H1 (cell line): ENCODE results near the gene SSUH2. TPM values are rescaled to one million over a fixed set of nuclear protein-coding genes. Genes with fewer than 3 reads are reported as not detected.

ENCODE experiments used
- CTCF ChIA-PET: fragments of 300-600 bp; sonication (Branson Sonifier 250); formaldehyde crosslinking; loops from one replicate; lab custom pipeline; 2021; ENCODE audit not compliant: partially characterized antibody; lab: Charles Lee
- POLR2A ChIA-PET: fragments of 300-600 bp; sonication (Branson Sonifier 250); formaldehyde crosslinking; loops from one replicate; lab custom pipeline; 2021; ENCODE audit warnings: inconsistent platforms; ENCODE audit not compliant: partially characterized antibody; lab: Charles Lee
- DNase-seq, 2 experiments: peaks; one replicate each; pipeline versions ENCODE4 v3.0.0 to v3.0.0-alpha.2; 2010 to 2022; ENCODE audit warnings: low spot score in 2 of 2, low read depth in 1 of 2, mixed read lengths in 1 of 2
- FAIRE-seq: peaks from 2 replicates; lab custom pipeline; 2011; peaks lifted over from hg19 to GRCh38; lab: Jason Lieb, UNC
- H2AFZ ChIP-seq: 2 replicates; pipeline ENCODE4 v1.8.1; 2012; ENCODE audit warnings: low read length, inconsistent platforms
- H2AK5ac ChIP-seq: 2 replicates; pipeline ENCODE4 v1.6.1; 2013; ENCODE audit warnings: low read depth, low read length
- H2BK120ac ChIP-seq: replicated peaks from 2 replicates; pipeline ENCODE3; 2013; ENCODE audit warnings: low read depth, low read length, inconsistent platforms
- H2BK12ac ChIP-seq: 2 replicates; pipeline ENCODE4 v1.6.1; 2013; ENCODE audit warnings: low read depth, low read length
- H2BK15ac ChIP-seq: 2 replicates; pipeline ENCODE4 v1.6.1; 2013; ENCODE audit warnings: low read length
- H2BK20ac ChIP-seq: 2 replicates; pipeline ENCODE4 v1.6.1; 2013; ENCODE audit warnings: low read length
- H2BK5ac ChIP-seq: 2 replicates; pipeline ENCODE4 v1.6.1; 2013; ENCODE audit warnings: low read depth, low read length
- H3K14ac ChIP-seq: 2 replicates; pipeline ENCODE4 v1.6.1; 2013; ENCODE audit warnings: inconsistent platforms; ENCODE audit not compliant: insufficient read length
- H3K18ac ChIP-seq: 2 replicates; pipeline ENCODE4 v1.6.1; 2013; ENCODE audit warnings: low read length; ENCODE audit errors: extremely low read depth
- H3K23ac ChIP-seq: 2 replicates; pipeline ENCODE4 v1.6.1; 2013; ENCODE audit warnings: inconsistent platforms; ENCODE audit not compliant: insufficient read length
- H3K23me2 ChIP-seq: 2 replicates; pipeline ENCODE4 v1.6.1; 2013; ENCODE audit warnings: low read depth, low read length
- H3K27ac ChIP-seq: 2 replicates; pipeline ENCODE4 v1.6.1; 2011; ENCODE audit warnings: low read depth, low read length, inconsistent platforms
- H3K27me3 ChIP-seq, 4 experiments: replicated peaks in 1 of 4; 1 replicate in 1 of 4; 2 replicates in 3 of 4; pipeline versions ENCODE4 v1.6.1 to v1.8.1; 2011 to 2013; ENCODE audit warnings: low read length in 3 of 4, mild to moderate bottlenecking in 3 of 4, inconsistent platforms in 2 of 4, mixed read lengths in 2 of 4, moderate library complexity in 1 of 4; ENCODE audit not compliant: control insufficient read depth in 3 of 4, insufficient read depth in 3 of 4; ENCODE audit errors: extremely low read depth in 1 of 4
- H3K36me3 ChIP-seq, 4 experiments: 2 replicates each; pipeline versions ENCODE4 v1.6.1 to v1.8.1; 2011 to 2013; ENCODE audit warnings: mild to moderate bottlenecking in 4 of 4, low read length in 3 of 4, moderate library complexity in 2 of 4, control low read depth in 1 of 4, inconsistent platforms in 1 of 4; ENCODE audit not compliant: insufficient read depth in 4 of 4, control insufficient read depth in 2 of 4
- H3K4ac ChIP-seq: replicated peaks from 2 replicates; pipeline ENCODE3; 2013; ENCODE audit warnings: low read length, low read depth, mixed read lengths, inconsistent platforms; ENCODE audit not compliant: insufficient read length
- H3K4me1 ChIP-seq, 4 experiments: replicated peaks in 1 of 4; 1 replicate in 1 of 4; 2 replicates in 3 of 4; pipeline versions ENCODE4 v1.6.1 to v1.8.1; 2011 to 2013; ENCODE audit warnings: low read length in 3 of 4, inconsistent platforms in 2 of 4, mixed read lengths in 1 of 4; ENCODE audit not compliant: insufficient read depth in 4 of 4, control insufficient read depth in 3 of 4
- H3K4me2 ChIP-seq, 2 experiments: 2 replicates each; pipeline versions ENCODE4 v1.6.1 to v1.8.1; 2011 to 2013; ENCODE audit warnings: low read depth in 2 of 2, low read length in 2 of 2, control low read depth in 1 of 2, inconsistent platforms in 1 of 2, mild to moderate bottlenecking in 1 of 2; ENCODE audit not compliant: insufficient read depth in 1 of 2
- H3K4me3 ChIP-seq, 4 experiments: fragments of 200-600, 300-600 bp in 1 of 4; sonication (generic), shearing (Covaris generic), sonication (Bioruptor Twin) in 1 of 4; 2 replicates each; pipeline versions ENCODE4 v1.5.1 to v1.8.1; 2011 to 2016; ENCODE audit warnings: low read length in 4 of 4, low read depth in 3 of 4, control low read depth in 2 of 4, inconsistent platforms in 2 of 4, mild to moderate bottlenecking in 2 of 4, mixed read lengths in 1 of 4, moderate library complexity in 1 of 4; ENCODE audit not compliant: insufficient read depth in 2 of 4; ENCODE audit errors: extremely low read depth in 1 of 4
- H3K56ac ChIP-seq: replicated peaks from 2 replicates; pipeline ENCODE3; 2013; ENCODE audit warnings: low read depth, mild to moderate bottlenecking, mixed read lengths, low read length, inconsistent platforms; ENCODE audit not compliant: insufficient read length
- H3K79me1 ChIP-seq: 2 replicates; pipeline ENCODE4 v1.6.1; 2013; ENCODE audit warnings: low read depth, low read length, control low read depth
- H3K79me2 ChIP-seq, 2 experiments: 2 replicates each; pipeline versions ENCODE4 v1.6.1 to v1.8.1; 2012 to 2013; ENCODE audit warnings: low read length in 2 of 2, mild to moderate bottlenecking in 2 of 2, inconsistent platforms in 1 of 2; ENCODE audit not compliant: insufficient read depth in 2 of 2, control insufficient read depth in 1 of 2
- H3K9ac ChIP-seq, 4 experiments: replicated peaks in 1 of 4; 1 replicate in 1 of 4; 2 replicates in 3 of 4; pipeline versions ENCODE4 v1.6.1 to v1.8.1; 2011 to 2013; ENCODE audit warnings: low read depth in 3 of 4, low read length in 3 of 4, control low read depth in 2 of 4, mild to moderate bottlenecking in 2 of 4, moderate library complexity in 2 of 4, inconsistent platforms in 1 of 4; ENCODE audit errors: extremely low read depth in 1 of 4
- H3K9me3 ChIP-seq, 2 experiments: 2 replicates each; pipeline versions ENCODE4 v1.6.1 to v1.8.1; 2012 to 2013; ENCODE audit warnings: mild to moderate bottlenecking in 2 of 2, moderate library complexity in 2 of 2, control low read depth in 1 of 2, inconsistent platforms in 1 of 2, low read depth in 1 of 2, low read length in 1 of 2, mixed read lengths in 1 of 2; ENCODE audit not compliant: insufficient read depth in 2 of 2
- H4K20me1 ChIP-seq, 2 experiments: replicated peaks in 1 of 2; 2 replicates each; pipeline versions ENCODE3 to v1.8.1; 2011 to 2013; ENCODE audit warnings: inconsistent platforms in 2 of 2, low read length in 2 of 2, mild to moderate bottlenecking in 1 of 2; ENCODE audit not compliant: insufficient read depth in 2 of 2, control insufficient read depth in 1 of 2
- H4K5ac ChIP-seq: 2 replicates; pipeline ENCODE4 v1.6.1; 2013; ENCODE audit warnings: low read length, low read depth, mixed read lengths, inconsistent platforms; ENCODE audit not compliant: insufficient read length
- H4K8ac ChIP-seq: 2 replicates; pipeline ENCODE4 v1.8.0; 2013; ENCODE audit warnings: mild to moderate bottlenecking, moderate library complexity, low read length, inconsistent platforms; ENCODE audit not compliant: insufficient read depth; ENCODE audit errors: extremely low read depth
- H4K91ac ChIP-seq: replicated peaks from 2 replicates; pipeline ENCODE3; 2013; ENCODE audit warnings: low read length, mixed read lengths, inconsistent platforms; ENCODE audit not compliant: insufficient read length
- CHD1 ChIP-seq: IDR thresholded peaks from 2 replicates; pipeline ENCODE4 v1.6.1; 2012; ENCODE audit warnings: low read depth, low read length, improper control_type of control experiment
- CTBP2 ChIP-seq: IDR thresholded peaks from 2 replicates; pipeline ENCODE4 v1.7.0; 2011; ENCODE audit warnings: borderline replicate concordance, mild to moderate bottlenecking, moderate library complexity, mixed read lengths, low read length; ENCODE audit not compliant: insufficient read depth, insufficient read length
- CTCF ChIP-seq, 3 experiments: IDR thresholded peaks; 1 replicate in 2 of 3; 2 replicates in 1 of 3; pipeline versions ENCODE4 v1.5.1 to v1.6.1; 2011; ENCODE audit warnings: low read length in 3 of 3, mild to moderate bottlenecking in 3 of 3, inconsistent platforms in 2 of 3, low read depth in 1 of 3, moderate library complexity in 1 of 3; ENCODE audit not compliant: insufficient read depth in 1 of 3; ENCODE audit errors: control extremely low read depth in 1 of 3
- EZH2 ChIP-seq: fragments of 200-600 bp; sonication (generic); IDR thresholded peaks from 2 replicates; pipeline ENCODE4 v1.7.1; 2012; ENCODE audit warnings: low read depth, mild to moderate bottlenecking, moderate library complexity, low read length, inconsistent platforms; ENCODE audit not compliant: severe bottlenecking
- MAFK ChIP-seq: IDR thresholded peaks from 2 replicates; pipeline ENCODE4 v1.6.1; 2012; ENCODE audit warnings: low read depth, mild to moderate bottlenecking, improper control_type of control experiment, low read length
- POU5F1 ChIP-seq: IDR thresholded peaks from 2 replicates; pipeline ENCODE4 v1.6.1; 2011; ENCODE audit warnings: low read depth, mild to moderate bottlenecking, low read length, moderate library complexity
- RNF2 ChIP-seq: fragments of 200-900, 300-1000 bp; sonication (generic); IDR thresholded peaks from 2 replicates; pipeline ENCODE4 v1.7.1; 2016; ENCODE audit warnings: borderline replicate concordance, low read depth, mild to moderate bottlenecking, antibody characterized with exemption, low read length; ENCODE audit not compliant: poor library complexity, severe bottlenecking; ENCODE audit errors: missing control alignments
- WGBS, 2 experiments: shearing (Covaris generic) in 1 of 2; methylation state at CpG; one replicate each; pipeline versions ENCODE4 v1.1.6 to v1.1.7; 2013 to 2015; ENCODE audit warnings: low lambda C conversion rate in 2 of 2, mixed read lengths in 2 of 2, inconsistent platforms in 1 of 2, low coverage in 1 of 2, missing lambda C conversion rate in 1 of 2; ENCODE audit not compliant: insufficient replicate concordance in 2 of 2, insufficient coverage in 1 of 2, insufficient read length in 1 of 2; ENCODE audit errors: extremely low coverage in 1 of 2, missing lambda C conversion rate in 1 of 2; 5-methylcytosine and 5-hydroxymethylcytosine counted together
- polyA plus RNA-seq, 7 experiments: library from polyadenylated mRNA; depleted of rRNA in 3 of 7; stranded (reverse) in 5 of 7; unstranded in 2 of 7; fragments of >200 nt in 5 of 7; fragments of 200-250 nt in 2 of 7; gene quantifications; 1 replicate in 5 of 7; 2 replicates in 1 of 7; 4 replicates in 1 of 7; pipeline versions ENCODE4 v1.2.1 to v1.2.3, GENCODE V29; 2011 to 2013; ENCODE audit warnings: missing spikeins in 2 of 7, mixed read lengths in 2 of 7
- total RNA-seq: library from RNA; stranded (reverse); fragmentation: NEBNext Ultra II Directional; extraction: Animal tissue kit (Norgen Biotek cat#: 25700); gene quantifications from 2 replicates; pipeline ENCODE4 v1.2.1, GENCODE V29; 2021

SSUH2 gene
- total and polyA plus RNA-seq, 2 of the 8 experiments (the other 6 are each of a cell fraction or from before 2014, with no cell fraction given): 0.62 to 0.69 TPM

DNA sequence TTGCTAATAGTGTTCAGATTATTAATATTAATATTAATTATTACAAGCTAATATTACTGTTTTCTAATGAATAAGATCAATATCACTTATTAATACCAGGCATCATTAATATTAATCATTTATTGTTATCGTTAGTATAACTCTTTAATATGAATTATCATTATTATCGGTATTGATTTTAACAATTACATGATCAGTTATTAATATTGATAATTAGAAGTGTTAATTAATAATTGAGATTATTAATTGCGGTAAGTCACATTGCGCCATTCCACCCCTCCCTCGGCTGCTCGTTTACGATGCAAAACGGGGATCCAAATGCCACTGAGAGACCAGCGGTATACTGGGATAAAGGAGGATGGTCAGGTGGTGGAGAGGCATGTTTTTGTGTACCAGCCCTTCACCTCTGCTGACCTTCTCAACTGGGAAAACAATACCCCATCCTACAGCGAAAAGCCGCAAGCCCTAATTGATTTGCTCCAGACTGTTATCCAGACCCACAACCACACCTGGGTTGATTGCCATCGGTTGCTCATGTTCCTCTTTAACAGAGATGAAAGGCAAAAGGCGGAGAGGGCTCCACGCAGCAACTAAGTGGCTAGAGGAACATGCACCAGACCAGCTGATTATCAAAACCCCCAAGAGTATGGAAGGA, 28.6 kb upstream of the SSUH2 start:
- DNase-seq (no peak), FAIRE-seq (no peak)
- H3K56ac ChIP-seq: no peak overlapping the region
- no peak overlapping the region for H2BK120ac ChIP-seq
- H3K4me3 ChIP-seq: no peak overlapping the region
- no peak overlapping the region for H2BK5ac ChIP-seq
- no peak overlapping the region for H3K4me2 ChIP-seq
- ChIA-PET CTCF (interaction anchor here (2.0 to 3.1 kb wide), 2 partner anchors 9 to 13 kb away, joined by 4 to 16 read pairs; no protein-coding TSS in a partner anchor), POLR2A (interaction anchor here (0.7 kb wide), 1 partner anchor 11 kb away, joined by 3 read pairs; no protein-coding TSS in a partner anchor)
- no peak overlapping the region for H3K27ac ChIP-seq
- no peak overlapping the region for H4K91ac ChIP-seq
- no peak overlapping the region for H2AK5ac ChIP-seq
- H3K36me3 ChIP-seq: no peaks in the 10 kb centered on the region
- H3K18ac ChIP-seq: no peak overlapping the region
- H3K79me2 ChIP-seq: no peaks in the 10 kb centered on the region
- no peaks in the 10 kb centered on the region for H3K9me3 ChIP-seq
- no peak overlapping the region for H2BK15ac ChIP-seq
- no peak overlapping the region for H4K8ac ChIP-seq
- no peak overlapping the region for H2AFZ ChIP-seq
- H3K4ac ChIP-seq: no peak overlapping the region
- H3K9ac ChIP-seq: no peak overlapping the region
- no peak overlapping the region for H4K5ac ChIP-seq
- WGBS, 2 experiments: 88% methylated on average over 14 of the region's 14 CpGs; no CpG with 5 or more reads in 1 of the 2 experiments
- no peak overlapping the region for H3K23ac ChIP-seq
- no peak overlapping the region for H2BK12ac ChIP-seq
- no peaks in the 10 kb centered on the region for H3K79me1 ChIP-seq
- no peaks in the 10 kb centered on the region for H3K27me3 ChIP-seq
- H4K20me1 ChIP-seq: no peaks in the 10 kb centered on the region
- H3K23me2 ChIP-seq: no peaks in the 10 kb centered on the region
- no peak for TF ChIP-seq CTCF (IDR thresholded peaks at IDR 0.05; ENCODE audit: control extremely low read depth in 1 of 3, insufficient read depth in 1 of 3, low read depth in 1 of 3, low read length in 3 of 3)
- TF ChIP-seq EZH2: no peak
- TF ChIP-seq CHD1: no peak
- no peak for TF ChIP-seq POU5F1
- TF ChIP-seq CTBP2: no peak
- no peak for TF ChIP-seq RNF2
- TF ChIP-seq MAFK: no peak
- TF ChIP-seq, all 59 proteins: peak for 0
- Histone ChIP-seq H3K4me1 (no peaks in the 10 kb centered on the region), H3K14ac (no peak overlapping the region), H2BK20ac (no peak overlapping the region)
